Endothelial cell of umbilical vein (primary cell): ENCODE measurements around the gene RABEPK.

Experiments used
- EZH2 ChIP-seq: IDR thresholded peaks from 2 replicates; pipeline ENCODE4 v1.6.1; 2012; ENCODE audit warnings: borderline replicate concordance, low read depth, mild to moderate bottlenecking, moderate library complexity, low read length, inconsistent platforms; ENCODE audit not compliant: severe bottlenecking
- JUN ChIP-seq: IDR thresholded peaks from 2 replicates; pipeline ENCODE4 v1.6.1; 2011; ENCODE audit warnings: borderline replicate concordance, low read depth; ENCODE audit not compliant: insufficient read length, insufficient read depth
- MAX ChIP-seq: IDR thresholded peaks from 2 replicates; pipeline ENCODE4 v1.6.1; 2011; ENCODE audit not compliant: insufficient read depth, insufficient read length
- POLR2A ChIP-seq: IDR thresholded peaks from 2 replicates; pipeline ENCODE4 v1.6.1; 2012; ENCODE audit warnings: low read depth, mild to moderate bottlenecking, control low read depth, low read length
- POLR2AphosphoS5 ChIP-seq: IDR thresholded peaks from 2 replicates; pipeline ENCODE4 v1.6.1; 2012; ENCODE audit warnings: low read depth, mild to moderate bottlenecking, control low read depth, low read length, moderate library complexity; ENCODE audit not compliant: insufficient read depth
- TF ChIP-seq, protein P1 (sequence below), 2 donors: IDR thresholded peaks; 1 replicate in 1 of 2; 2 replicates in 1 of 2; pipeline ENCODE4 v1.5.1; 2011; ENCODE audit warnings: low read length in 2 of 2, mild to moderate bottlenecking in 2 of 2, moderate library complexity in 2 of 2, control low read depth in 1 of 2, inconsistent platforms in 1 of 2, low read depth in 1 of 2; ENCODE audit not compliant: insufficient read depth in 1 of 2; ENCODE audit errors: extremely low read depth in 1 of 2

DNA sequence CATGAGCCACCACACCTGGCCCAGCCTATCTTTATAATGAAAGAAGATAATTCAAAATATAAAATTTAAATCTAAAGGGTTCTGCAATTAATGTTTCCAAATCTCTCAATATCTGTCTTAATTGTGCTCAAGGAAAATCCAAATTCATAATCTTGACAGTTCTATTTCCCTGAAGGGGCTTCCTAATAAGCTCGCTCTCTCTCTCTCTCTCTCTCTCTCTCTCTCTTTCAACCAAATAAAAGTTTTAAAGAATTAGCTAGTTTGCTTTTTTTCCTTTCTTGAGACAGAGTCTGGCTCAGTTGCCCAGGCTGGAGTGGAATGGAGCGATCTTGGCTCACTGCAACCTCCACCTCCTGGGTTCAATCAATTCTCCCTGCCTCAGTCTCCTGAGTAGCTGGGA, 43.8 kb upstream of the RABEPK start:
- TF ChIP-seq JUN, result no peak
- TF ChIP-seq, protein P1, sequence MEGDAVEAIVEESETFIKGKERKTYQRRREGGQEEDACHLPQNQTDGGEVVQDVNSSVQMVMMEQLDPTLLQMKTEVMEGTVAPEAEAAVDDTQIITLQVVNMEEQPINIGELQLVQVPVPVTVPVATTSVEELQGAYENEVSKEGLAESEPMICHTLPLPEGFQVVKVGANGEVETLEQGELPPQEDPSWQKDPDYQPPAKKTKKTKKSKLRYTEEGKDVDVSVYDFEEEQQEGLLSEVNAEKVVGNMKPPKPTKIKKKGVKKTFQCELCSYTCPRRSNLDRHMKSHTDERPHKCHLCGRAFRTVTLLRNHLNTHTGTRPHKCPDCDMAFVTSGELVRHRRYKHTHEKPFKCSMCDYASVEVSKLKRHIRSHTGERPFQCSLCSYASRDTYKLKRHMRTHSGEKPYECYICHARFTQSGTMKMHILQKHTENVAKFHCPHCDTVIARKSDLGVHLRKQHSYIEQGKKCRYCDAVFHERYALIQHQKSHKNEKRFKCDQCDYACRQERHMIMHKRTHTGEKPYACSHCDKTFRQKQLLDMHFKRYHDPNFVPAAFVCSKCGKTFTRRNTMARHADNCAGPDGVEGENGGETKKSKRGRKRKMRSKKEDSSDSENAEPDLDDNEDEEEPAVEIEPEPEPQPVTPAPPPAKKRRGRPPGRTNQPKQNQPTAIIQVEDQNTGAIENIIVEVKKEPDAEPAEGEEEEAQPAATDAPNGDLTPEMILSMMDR (IDR thresholded peaks at IDR 0.05; ENCODE audit: extremely low read depth in 1 of 2, insufficient read depth in 1 of 2, low read depth in 1 of 2, low read length in 2 of 2), result no peak
- TF ChIP-seq EZH2, result no peak
- no peak for TF ChIP-seq POLR2AphosphoS5
- no peak for TF ChIP-seq MAX
- no peak for TF ChIP-seq POLR2A
